B cell (primary cell): Measurements from ENCODE around the gene FIBP. TPM values are rescaled to one million over a fixed set of nuclear protein-coding genes. Genes with fewer than 3 reads are reported as not detected.

Experiments used
- ATAC-seq: fragments of 200-7000 bp; cut with Tn5 transposase; one replicate; pipeline ENCODE4 v1.10.0; 2021; ENCODE audit warnings: low read depth, mild to moderate bottlenecking, moderate number of reproducible peaks, moderate library complexity
- CTCF ChIA-PET: fragments of 350-600 bp; sonication (Branson Sonifier 250); formaldehyde crosslinking; loops from one replicate; lab custom pipeline; 2021; ENCODE audit warnings: antibody characterized with exemption, inconsistent platforms; lab: Charles Lee
- POLR2A ChIA-PET: fragments of 350-600 bp; sonication (Branson Sonifier 250); formaldehyde crosslinking; loops from one replicate; lab custom pipeline; 2021; ENCODE audit warnings: antibody characterized with exemption; lab: Charles Lee
- DNase-seq: peaks from one replicate; pipeline ENCODE4 v3.0.0; 2013
- H2AFZ ChIP-seq: 2 replicates; pipeline ENCODE4 v1.6.1; 2012; ENCODE audit warnings: mild to moderate bottlenecking, low read depth, low read length; ENCODE audit not compliant: insufficient read depth, poor library complexity, severe bottlenecking
- H3K27ac ChIP-seq, 2 donors: 1 replicate in 1 of 2; 2 replicates in 1 of 2; pipeline ENCODE4 v1.5.1; 2012 to 2013; ENCODE audit warnings: low read length in 2 of 2, mild to moderate bottlenecking in 2 of 2, moderate library complexity in 1 of 2
- H3K27me3 ChIP-seq, 4 experiments: fragments of 200-600 bp in 1 of 4; sonication (generic) in 1 of 4; replicated peaks in 1 of 4; 1 replicate in 2 of 4; 2 replicates in 2 of 4; pipeline versions ENCODE4 v1.6.1 to v1.7.0; 2013 to 2016; ENCODE audit warnings: low read length in 3 of 4, mild to moderate bottlenecking in 2 of 4, mixed read lengths in 1 of 4, moderate library complexity in 1 of 4; ENCODE audit not compliant: insufficient read depth in 4 of 4, control insufficient read depth in 3 of 4; ENCODE audit errors: control extremely low read depth in 1 of 4
- H3K36me3 ChIP-seq, 2 experiments: replicated peaks in 1 of 2; 1 replicate in 1 of 2; 2 replicates in 1 of 2; pipeline versions ENCODE4 v1.6.1 to v1.7.1; 2013; ENCODE audit warnings: low read length in 1 of 2; ENCODE audit not compliant: insufficient read depth in 2 of 2, control insufficient read depth in 1 of 2; ENCODE audit errors: control extremely low read depth in 1 of 2, extremely low read depth in 1 of 2
- H3K4me1 ChIP-seq, 2 donors: fragments of 200-600 bp in 1 of 2; sonication (generic) in 1 of 2; 1 replicate in 1 of 2; 2 replicates in 1 of 2; pipeline versions ENCODE4 v1.5.1 to v1.6.1; 2013 to 2017; ENCODE audit warnings: low read length in 2 of 2; ENCODE audit not compliant: control insufficient read depth in 2 of 2, insufficient read depth in 2 of 2
- H3K4me2 ChIP-seq: replicated peaks from 2 replicates; pipeline ENCODE3; 2012; ENCODE audit warnings: mild to moderate bottlenecking, low read depth, low read length; ENCODE audit not compliant: poor library complexity, severe bottlenecking
- H3K4me3 ChIP-seq, 5 experiments: fragments of 200-600 bp in 1 of 5; sonication (generic) in 1 of 5; 1 replicate in 3 of 5; 2 replicates in 2 of 5; pipeline versions ENCODE4 v1.5.1 to v1.7.0; 2011 to 2016; ENCODE audit warnings: low read length in 4 of 5, mild to moderate bottlenecking in 4 of 5, low read depth in 2 of 5, control low read depth in 1 of 5, moderate library complexity in 1 of 5; ENCODE audit not compliant: insufficient read depth in 1 of 5; ENCODE audit errors: control extremely low read depth in 1 of 5, extremely low read depth in 1 of 5
- H3K79me2 ChIP-seq: fragments of 200-600 bp; sonication (generic); one replicate; pipeline ENCODE4 v1.6.0; 2016; ENCODE audit warnings: low read length; ENCODE audit not compliant: control insufficient read depth, insufficient read depth
- H3K9ac ChIP-seq: fragments of 200-600 bp; sonication (generic); 2 replicates; pipeline ENCODE4 v1.6.1; 2017; ENCODE audit warnings: mild to moderate bottlenecking, low read length, moderate library complexity
- H3K9me3 ChIP-seq, 3 donors: one replicate each; pipeline versions ENCODE4 v1.6.1 to v1.7.1; 2013; ENCODE audit warnings: low read length in 2 of 3; ENCODE audit not compliant: control insufficient read depth in 2 of 3, insufficient read depth in 1 of 3; ENCODE audit errors: control extremely low read depth in 1 of 3
- H4K20me1 ChIP-seq: 2 replicates; pipeline ENCODE4 v1.6.0; 2012; ENCODE audit warnings: mild to moderate bottlenecking, low read length; ENCODE audit not compliant: insufficient read depth, control insufficient read depth, poor library complexity, severe bottlenecking
- H3K27ac Mint-ChIP-seq: one replicate; pipeline ENCODE4 v1.8.0; 2021; ENCODE audit warnings: mixed read lengths
- H3K27me3 Mint-ChIP-seq: one replicate; pipeline ENCODE4 v1.8.0; 2021; ENCODE audit warnings: mixed read lengths
- H3K4me1 Mint-ChIP-seq: one replicate; pipeline ENCODE4 v1.8.0; 2021; ENCODE audit warnings: mixed read lengths
- H3K4me3 Mint-ChIP-seq: one replicate; pipeline ENCODE4 v1.8.0; 2021; ENCODE audit warnings: mixed read lengths
- H3K9me3 Mint-ChIP-seq: one replicate; pipeline ENCODE4 v1.8.0; 2022; ENCODE audit warnings: mixed read lengths; ENCODE audit not compliant: insufficient read depth
- CTCF ChIP-seq: fragments of 200-600 bp; IDR thresholded peaks from one replicate; pipeline ENCODE4 v1.8.0; 2022; ENCODE audit warnings: antibody characterized with exemption, mild to moderate bottlenecking
- EZH2 ChIP-seq: IDR thresholded peaks from 2 replicates; pipeline ENCODE4 v1.6.1; 2012; ENCODE audit warnings: borderline replicate concordance, low read depth, mild to moderate bottlenecking, moderate library complexity, low read length; ENCODE audit not compliant: insufficient read depth, poor library complexity, severe bottlenecking
- WGBS: methylation state at CpG from one replicate; pipeline ENCODE4 v1.1.5; 2013; ENCODE audit warnings: missing lambda C conversion rate; ENCODE audit not compliant: insufficient coverage; 5-methylcytosine and 5-hydroxymethylcytosine counted together
- intact Hi-C: fragments of 100-400 bp; cut with micrococcal nuclease; formaldehyde crosslinking; loops from one replicate; pipeline ENCODE4 v1.10.0; 2022
- polyA plus RNA-seq: library from polyadenylated mRNA; depleted of rRNA; stranded (reverse); fragments of >200 nt; gene quantifications from 2 replicates; pipeline ENCODE4 v1.2.3, GENCODE V29; 2012
- total RNA-seq, 2 donors: library from RNA; stranded (reverse); fragments of 120-200 nt in 1 of 2; gene quantifications; 1 replicate in 1 of 2; 2 replicates in 1 of 2; pipeline versions ENCODE4 v1.2.3 to v1.2.4, GENCODE V29; 2013 to 2022

FIBP gene
- total and polyA plus RNA-seq, 2 donors (not counting 1 experiment from before 2014, with no cell fraction given): 63.4 to 128 TPM

- intact Hi-C loops: loop anchor here (5.0 kb wide), 1 partner anchor 410 kb away; the partner anchor contains the start of gene RAB1B
Measured at GRCh38 chr11:65857500-65857852, 30.8 kb downstream of the FIBP start.

More at GRCh38 chr11:65857500-65857852, 30.8 kb downstream of the FIBP start:
- WGBS: under 1% methylated on average over 49 of the region's 49 CpGs
- peak overlapping the region; percentile 71 to 77 for H3K27ac ChIP-seq
- ATAC-seq (peak; percentile 0), DNase-seq (no peak)
- CTCF ChIA-PET: interaction anchor here (1.0 to 8.6 kb wide), 4 partner anchors 14 to 242 kb away, joined by 3 to 244 read pairs (median 38); partner anchors contain the start of genes CCDC85B, EFEMP2, FIBP and PCNX3
- peaks cover 62% of the 10 kb centered on the region for H3K79me2 ChIP-seq
- peak overlapping the region; percentile 79 for H3K9ac ChIP-seq
- H3K27me3 Mint-ChIP-seq: no peaks in the 10 kb centered on the region
- no peaks in the 10 kb centered on the region for H3K27me3 ChIP-seq
- H3K27ac Mint-ChIP-seq: peak overlapping the region; percentile 95
- H3K4me3 Mint-ChIP-seq: peak overlapping the region; percentile 94
- POLR2A ChIA-PET: interaction anchor here (0.5 to 4.8 kb wide), 8 partner anchors 10 to 997 kb away, joined by 3 to 65 read pairs (median 4); partner anchors contain the start of genes CCDC85B, FIBP, MAP3K11 and PCNX3
- H3K4me1 Mint-ChIP-seq: peaks cover 55% of the 10 kb centered on the region
- H3K36me3 ChIP-seq: peaks cover 0 to 53% of the 10 kb centered on the region in 2 experiments
- peaks cover 27 to 55% of the 10 kb centered on the region in 2 donors for H3K4me1 ChIP-seq
- H3K9me3 Mint-ChIP-seq: no peaks in the 10 kb centered on the region
- peak overlapping the region; percentile 61 for H2AFZ ChIP-seq
- H3K4me3 ChIP-seq: peak overlapping the region; percentile 83 to 98 (median 95)
- no peak for TF ChIP-seq CTCF
- TF ChIP-seq EZH2: no peak
- peaks cover 63% of the 10 kb centered on the region for H4K20me1 ChIP-seq
- H3K9me3 ChIP-seq: no peaks in the 10 kb centered on the region
- H3K4me2 ChIP-seq: peak overlapping the region; percentile 94
